ENCODE measurements around the gene PIEZO1.

DNA sequence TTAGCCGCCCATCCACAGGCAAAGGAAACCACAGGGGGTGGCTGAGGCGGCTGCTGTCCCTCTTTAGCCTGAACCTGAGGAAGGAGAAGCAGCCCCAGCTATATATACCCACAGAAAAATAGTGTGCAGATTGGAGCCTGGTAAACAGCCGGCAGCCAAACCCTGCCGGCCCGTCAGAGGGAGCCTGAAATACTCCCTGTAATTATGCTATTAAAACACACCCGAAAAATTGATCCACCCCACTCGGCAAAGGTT is 6.8 kb downstream of the PIEZO1 start:
- TF ChIP-seq TCF7L2 (IDR thresholded peaks at IDR 0.05; ENCODE audit: borderline replicate concordance, extremely low read depth, insufficient read depth, insufficient read length) (no peak), CEBPB (IDR thresholded peaks at IDR 0.05; ENCODE audit: low read depth) (no peak), POLR2A (IDR thresholded peaks at IDR 0.05; ENCODE audit: borderline replicate concordance, extremely low read depth, insufficient read depth, insufficient read length) (no peak), SP1 (IDR thresholded peaks at IDR 0.05; ENCODE audit: low read depth) (no peak), EZH2 (IDR thresholded peaks at IDR 0.05) (no peak), SIN3A (IDR thresholded peaks at IDR 0.05; ENCODE audit: low read depth) (no peak), EZH2phosphoT487 (IDR thresholded peaks at IDR 0.05; ENCODE audit: borderline replicate concordance) (no peak), RAD21 (IDR thresholded peaks at IDR 0.05; ENCODE audit: low read depth) (no peak), POLR2AphosphoS5 (IDR thresholded peaks at IDR 0.05; ENCODE audit: low read depth, low read length) (no peak), ZFX (IDR thresholded peaks at IDR 0.05) (no peak)
- TF ChIP-seq, protein P1, sequence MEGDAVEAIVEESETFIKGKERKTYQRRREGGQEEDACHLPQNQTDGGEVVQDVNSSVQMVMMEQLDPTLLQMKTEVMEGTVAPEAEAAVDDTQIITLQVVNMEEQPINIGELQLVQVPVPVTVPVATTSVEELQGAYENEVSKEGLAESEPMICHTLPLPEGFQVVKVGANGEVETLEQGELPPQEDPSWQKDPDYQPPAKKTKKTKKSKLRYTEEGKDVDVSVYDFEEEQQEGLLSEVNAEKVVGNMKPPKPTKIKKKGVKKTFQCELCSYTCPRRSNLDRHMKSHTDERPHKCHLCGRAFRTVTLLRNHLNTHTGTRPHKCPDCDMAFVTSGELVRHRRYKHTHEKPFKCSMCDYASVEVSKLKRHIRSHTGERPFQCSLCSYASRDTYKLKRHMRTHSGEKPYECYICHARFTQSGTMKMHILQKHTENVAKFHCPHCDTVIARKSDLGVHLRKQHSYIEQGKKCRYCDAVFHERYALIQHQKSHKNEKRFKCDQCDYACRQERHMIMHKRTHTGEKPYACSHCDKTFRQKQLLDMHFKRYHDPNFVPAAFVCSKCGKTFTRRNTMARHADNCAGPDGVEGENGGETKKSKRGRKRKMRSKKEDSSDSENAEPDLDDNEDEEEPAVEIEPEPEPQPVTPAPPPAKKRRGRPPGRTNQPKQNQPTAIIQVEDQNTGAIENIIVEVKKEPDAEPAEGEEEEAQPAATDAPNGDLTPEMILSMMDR (IDR thresholded peaks at IDR 0.05 in 2 of 3, conservative IDR thresholded peaks at IDR 0.05 in 1 of 3; ENCODE audit: borderline replicate concordance in 1 of 3, insufficient read depth in 1 of 3, low read depth in 2 of 3, low read length in 2 of 3) = no peak
- TF ChIP-seq, protein P2, sequence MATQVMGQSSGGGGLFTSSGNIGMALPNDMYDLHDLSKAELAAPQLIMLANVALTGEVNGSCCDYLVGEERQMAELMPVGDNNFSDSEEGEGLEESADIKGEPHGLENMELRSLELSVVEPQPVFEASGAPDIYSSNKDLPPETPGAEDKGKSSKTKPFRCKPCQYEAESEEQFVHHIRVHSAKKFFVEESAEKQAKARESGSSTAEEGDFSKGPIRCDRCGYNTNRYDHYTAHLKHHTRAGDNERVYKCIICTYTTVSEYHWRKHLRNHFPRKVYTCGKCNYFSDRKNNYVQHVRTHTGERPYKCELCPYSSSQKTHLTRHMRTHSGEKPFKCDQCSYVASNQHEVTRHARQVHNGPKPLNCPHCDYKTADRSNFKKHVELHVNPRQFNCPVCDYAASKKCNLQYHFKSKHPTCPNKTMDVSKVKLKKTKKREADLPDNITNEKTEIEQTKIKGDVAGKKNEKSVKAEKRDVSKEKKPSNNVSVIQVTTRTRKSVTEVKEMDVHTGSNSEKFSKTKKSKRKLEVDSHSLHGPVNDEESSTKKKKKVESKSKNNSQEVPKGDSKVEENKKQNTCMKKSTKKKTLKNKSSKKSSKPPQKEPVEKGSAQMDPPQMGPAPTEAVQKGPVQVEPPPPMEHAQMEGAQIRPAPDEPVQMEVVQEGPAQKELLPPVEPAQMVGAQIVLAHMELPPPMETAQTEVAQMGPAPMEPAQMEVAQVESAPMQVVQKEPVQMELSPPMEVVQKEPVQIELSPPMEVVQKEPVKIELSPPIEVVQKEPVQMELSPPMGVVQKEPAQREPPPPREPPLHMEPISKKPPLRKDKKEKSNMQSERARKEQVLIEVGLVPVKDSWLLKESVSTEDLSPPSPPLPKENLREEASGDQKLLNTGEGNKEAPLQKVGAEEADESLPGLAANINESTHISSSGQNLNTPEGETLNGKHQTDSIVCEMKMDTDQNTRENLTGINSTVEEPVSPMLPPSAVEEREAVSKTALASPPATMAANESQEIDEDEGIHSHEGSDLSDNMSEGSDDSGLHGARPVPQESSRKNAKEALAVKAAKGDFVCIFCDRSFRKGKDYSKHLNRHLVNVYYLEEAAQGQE (IDR thresholded peaks at IDR 0.05; ENCODE audit: low read depth) = no peak
- TF ChIP-seq, protein P3, sequence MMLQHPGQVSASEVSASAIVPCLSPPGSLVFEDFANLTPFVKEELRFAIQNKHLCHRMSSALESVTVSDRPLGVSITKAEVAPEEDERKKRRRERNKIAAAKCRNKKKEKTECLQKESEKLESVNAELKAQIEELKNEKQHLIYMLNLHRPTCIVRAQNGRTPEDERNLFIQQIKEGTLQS (IDR thresholded peaks at IDR 0.05) = no peak

All from HCT116 (cell line).